Glutamatergic neuron (in vitro differentiated cells): ENCODE measurements around the gene CLIC1. TPM values are rescaled to one million over a fixed set of nuclear protein-coding genes. Genes with fewer than 3 reads are reported as not detected.

Source experiments
- DNase-seq: peaks from one replicate; pipeline ENCODE4 v3.0.0; 2022
- H3K27ac Mint-ChIP-seq: one replicate; pipeline ENCODE4 v1.8.0; 2020; ENCODE audit warnings: mild to moderate bottlenecking, mixed read lengths, inconsistent platforms; ENCODE audit not compliant: unreplicated experiment
- H3K27me3 Mint-ChIP-seq: one replicate; pipeline ENCODE4 v1.8.0; 2020; ENCODE audit warnings: mild to moderate bottlenecking, moderate library complexity, mixed read lengths, inconsistent platforms; ENCODE audit not compliant: unreplicated experiment
- H3K36me3 Mint-ChIP-seq: one replicate; pipeline ENCODE4 v1.8.0; 2020; ENCODE audit warnings: mild to moderate bottlenecking, mixed read lengths, inconsistent platforms; ENCODE audit not compliant: unreplicated experiment
- H3K4me1 Mint-ChIP-seq: one replicate; pipeline ENCODE4 v1.8.0; 2020; ENCODE audit warnings: mild to moderate bottlenecking, low read depth, mixed read lengths, inconsistent platforms; ENCODE audit not compliant: unreplicated experiment
- H3K4me3 Mint-ChIP-seq: one replicate; pipeline ENCODE4 v1.8.0; 2020; ENCODE audit warnings: mild to moderate bottlenecking, mixed read lengths, inconsistent platforms; ENCODE audit not compliant: unreplicated experiment
- H3K9me3 Mint-ChIP-seq: one replicate; pipeline ENCODE4 v1.8.0; 2020; ENCODE audit warnings: mild to moderate bottlenecking, moderate library complexity, mixed read lengths, inconsistent platforms; ENCODE audit not compliant: unreplicated experiment
- total RNA-seq: library from RNA; stranded (reverse); fragmentation: NEBNext Ultra II Directional; extraction: Animal tissue kit (Norgen Biotek cat#: 25700); gene quantifications from one replicate; pipeline ENCODE4 v1.2.1, GENCODE V29; 2021; ENCODE audit not compliant: unreplicated experiment
- TF ChIP-seq, protein P1 (sequence below): fragments of 200-600 bp; sonication (generic); IDR thresholded peaks from one replicate; pipeline ENCODE4 v1.5.0; 2021; ENCODE audit not compliant: partially characterized antibody, unreplicated experiment

Gene CLIC1
- total RNA-seq, 1 donor from 2014 or later: 310 TPM

GRCh38 chr6:31692353-31692752 lies 44.0 kb downstream of the CLIC1 start:
- Mint-ChIP-seq H3K27ac (no peak overlapping the region), H3K36me3 (no peaks in the 10 kb centered on the region), H3K27me3 (no peaks in the 10 kb centered on the region), H3K4me1 (no peaks in the 10 kb centered on the region), H3K4me3 (no peak overlapping the region), H3K9me3 (no peaks in the 10 kb centered on the region)
- TF ChIP-seq, protein P1, sequence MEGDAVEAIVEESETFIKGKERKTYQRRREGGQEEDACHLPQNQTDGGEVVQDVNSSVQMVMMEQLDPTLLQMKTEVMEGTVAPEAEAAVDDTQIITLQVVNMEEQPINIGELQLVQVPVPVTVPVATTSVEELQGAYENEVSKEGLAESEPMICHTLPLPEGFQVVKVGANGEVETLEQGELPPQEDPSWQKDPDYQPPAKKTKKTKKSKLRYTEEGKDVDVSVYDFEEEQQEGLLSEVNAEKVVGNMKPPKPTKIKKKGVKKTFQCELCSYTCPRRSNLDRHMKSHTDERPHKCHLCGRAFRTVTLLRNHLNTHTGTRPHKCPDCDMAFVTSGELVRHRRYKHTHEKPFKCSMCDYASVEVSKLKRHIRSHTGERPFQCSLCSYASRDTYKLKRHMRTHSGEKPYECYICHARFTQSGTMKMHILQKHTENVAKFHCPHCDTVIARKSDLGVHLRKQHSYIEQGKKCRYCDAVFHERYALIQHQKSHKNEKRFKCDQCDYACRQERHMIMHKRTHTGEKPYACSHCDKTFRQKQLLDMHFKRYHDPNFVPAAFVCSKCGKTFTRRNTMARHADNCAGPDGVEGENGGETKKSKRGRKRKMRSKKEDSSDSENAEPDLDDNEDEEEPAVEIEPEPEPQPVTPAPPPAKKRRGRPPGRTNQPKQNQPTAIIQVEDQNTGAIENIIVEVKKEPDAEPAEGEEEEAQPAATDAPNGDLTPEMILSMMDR: no peak
- DNase-seq: no peak

GRCh38 chr6:31691564-31692108 lies 44.7 kb downstream of the CLIC1 start:
- Mint-ChIP-seq H3K36me3 (no peaks in the 10 kb centered on the region), H3K27me3 (no peaks in the 10 kb centered on the region), H3K27ac (no peak overlapping the region)

DNA sequence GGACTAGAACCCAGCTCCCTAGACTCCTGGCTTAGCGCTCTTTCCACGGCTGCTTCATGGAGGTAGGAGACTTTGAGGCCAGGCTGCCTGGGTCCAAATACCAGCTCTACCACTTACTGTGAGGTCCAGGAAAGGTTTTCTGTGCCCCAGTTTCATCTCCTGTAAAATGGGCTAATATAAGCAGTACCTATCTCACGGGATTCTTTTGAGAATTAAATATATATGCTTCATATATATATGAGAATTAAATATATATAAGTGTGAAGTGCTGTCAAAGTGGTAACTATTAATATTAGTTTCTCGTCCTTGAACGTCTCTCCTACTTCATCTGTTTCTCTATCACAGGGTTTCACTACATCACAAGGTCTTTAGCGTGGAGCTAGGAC lies 45.3 kb downstream of the CLIC1 start:
- Mint-ChIP-seq H3K27me3 (peaks cover 3% of the 10 kb centered on the region), H3K9me3 (peaks cover 1% of the 10 kb centered on the region), H3K36me3 (no peaks in the 10 kb centered on the region), H3K4me1 (no peaks in the 10 kb centered on the region), H3K27ac (no peak overlapping the region), H3K4me3 (no peak overlapping the region)
- DNase-seq: no peak
- TF ChIP-seq, protein P1: no peak

More at GRCh38 chr6:31691564-31692108, 44.7 kb downstream of the CLIC1 start:
- no peak for DNase-seq
- TF ChIP-seq, protein P1: no peak
- no peaks in the 10 kb centered on the region for H3K4me1 Mint-ChIP-seq
- H3K9me3 Mint-ChIP-seq: peaks cover 1% of the 10 kb centered on the region
- H3K4me3 Mint-ChIP-seq: no peak overlapping the region

DNA sequence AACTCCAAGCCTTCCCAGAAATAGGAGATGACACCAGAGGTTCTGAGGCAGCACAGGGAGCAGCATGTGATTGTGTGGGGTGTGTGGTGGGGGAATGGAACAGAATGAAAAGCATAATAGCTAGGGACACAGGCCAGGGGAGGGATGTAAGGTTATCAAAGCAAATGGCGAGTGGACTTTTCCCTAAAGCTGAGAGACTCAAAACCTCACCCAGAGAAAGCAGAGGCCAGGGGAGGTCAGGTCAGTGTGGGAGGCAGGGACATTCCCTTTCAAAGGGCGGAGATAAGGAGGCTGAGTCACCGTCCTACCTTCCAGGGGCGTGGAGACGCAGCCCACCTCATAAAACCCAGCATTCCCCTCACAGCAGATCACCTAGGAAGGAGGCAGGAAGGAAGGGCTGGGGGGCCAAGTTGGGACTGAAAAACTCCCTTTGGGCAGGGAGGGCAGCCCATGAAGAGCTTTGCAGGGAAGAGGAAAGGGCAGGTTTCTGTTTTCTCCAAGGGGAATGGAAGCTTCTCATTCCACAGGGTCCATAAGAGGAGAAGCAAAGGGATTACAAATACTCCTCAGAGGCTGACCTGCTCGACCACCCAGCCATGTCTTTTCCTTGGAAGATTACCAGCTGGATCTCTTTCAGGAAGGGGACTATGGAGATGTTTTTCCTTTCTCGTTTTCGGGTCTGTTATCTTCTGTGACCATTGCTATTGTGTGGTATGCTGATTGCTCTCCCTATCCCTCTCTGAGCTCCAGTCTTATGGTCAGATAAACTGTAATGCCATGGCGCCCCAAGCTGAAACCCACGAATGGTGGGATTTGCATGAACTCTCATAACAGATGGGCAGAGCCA lies 45.9 kb downstream of the CLIC1 start:
- H3K27me3 Mint-ChIP-seq: peaks cover 3% of the 10 kb centered on the region

More for the DNA sequence above, 45.9 kb downstream of the CLIC1 start:
- Mint-ChIP-seq H3K27ac (no peak overlapping the region), H3K4me1 (no peaks in the 10 kb centered on the region), H3K4me3 (no peak overlapping the region), H3K9me3 (peaks cover 4% of the 10 kb centered on the region), H3K36me3 (no peaks in the 10 kb centered on the region)
- DNase-seq: no peak
- TF ChIP-seq, protein P1: no peak
